NCI-H2227 (cell line): ENCODE measurements around the gene POLD1.

Experiments
- DNase-seq: peaks from one replicate; lab custom pipeline; 2025; ENCODE audit not compliant: unreplicated experiment; lab: John Stamatoyannopoulos, UW

Gene POLD1

GRCh38 chr19:50461066-50461875 lies 77.1 kb downstream of the POLD1 start:
- DNase-seq = peak; percentile 79

- no peak for DNase-seq
These were observed 78.8 kb downstream of the POLD1 start for GRCh38 chr19:50462970-50463369.

GRCh38 chr19:50464348-50464747 lies 80.2 kb downstream of the POLD1 start:
- DNase-seq = no peak

- DNase-seq = no peak
These were observed 80.9 kb downstream of the POLD1 start for GRCh38 chr19:50465000-50465399.

- peak; percentile 21 for DNase-seq
These were observed 82.0 kb downstream of the POLD1 start for GRCh38 chr19:50465986-50466705.

- DNase-seq = no peak
These were observed 82.5 kb downstream of the POLD1 start for GRCh38 chr19:50466706-50467039.

- DNase-seq = no peak
These were observed 83.4 kb downstream of the POLD1 start for GRCh38 chr19:50467566-50467965.
